Regular cardiac myocyte (primary cell): ENCODE results near the gene MAGEC1. TPM values are rescaled to one million over a fixed set of nuclear protein-coding genes. Genes with fewer than 3 reads are reported as not detected.

Source experiments
- total RNA-seq: library from RNA; depleted of rRNA; stranded (reverse); fragments of >200 nt; gene quantifications from 2 replicates; pipeline ENCODE4 v1.2.3, GENCODE V29; 2014

MAGEC1 gene, protein sequence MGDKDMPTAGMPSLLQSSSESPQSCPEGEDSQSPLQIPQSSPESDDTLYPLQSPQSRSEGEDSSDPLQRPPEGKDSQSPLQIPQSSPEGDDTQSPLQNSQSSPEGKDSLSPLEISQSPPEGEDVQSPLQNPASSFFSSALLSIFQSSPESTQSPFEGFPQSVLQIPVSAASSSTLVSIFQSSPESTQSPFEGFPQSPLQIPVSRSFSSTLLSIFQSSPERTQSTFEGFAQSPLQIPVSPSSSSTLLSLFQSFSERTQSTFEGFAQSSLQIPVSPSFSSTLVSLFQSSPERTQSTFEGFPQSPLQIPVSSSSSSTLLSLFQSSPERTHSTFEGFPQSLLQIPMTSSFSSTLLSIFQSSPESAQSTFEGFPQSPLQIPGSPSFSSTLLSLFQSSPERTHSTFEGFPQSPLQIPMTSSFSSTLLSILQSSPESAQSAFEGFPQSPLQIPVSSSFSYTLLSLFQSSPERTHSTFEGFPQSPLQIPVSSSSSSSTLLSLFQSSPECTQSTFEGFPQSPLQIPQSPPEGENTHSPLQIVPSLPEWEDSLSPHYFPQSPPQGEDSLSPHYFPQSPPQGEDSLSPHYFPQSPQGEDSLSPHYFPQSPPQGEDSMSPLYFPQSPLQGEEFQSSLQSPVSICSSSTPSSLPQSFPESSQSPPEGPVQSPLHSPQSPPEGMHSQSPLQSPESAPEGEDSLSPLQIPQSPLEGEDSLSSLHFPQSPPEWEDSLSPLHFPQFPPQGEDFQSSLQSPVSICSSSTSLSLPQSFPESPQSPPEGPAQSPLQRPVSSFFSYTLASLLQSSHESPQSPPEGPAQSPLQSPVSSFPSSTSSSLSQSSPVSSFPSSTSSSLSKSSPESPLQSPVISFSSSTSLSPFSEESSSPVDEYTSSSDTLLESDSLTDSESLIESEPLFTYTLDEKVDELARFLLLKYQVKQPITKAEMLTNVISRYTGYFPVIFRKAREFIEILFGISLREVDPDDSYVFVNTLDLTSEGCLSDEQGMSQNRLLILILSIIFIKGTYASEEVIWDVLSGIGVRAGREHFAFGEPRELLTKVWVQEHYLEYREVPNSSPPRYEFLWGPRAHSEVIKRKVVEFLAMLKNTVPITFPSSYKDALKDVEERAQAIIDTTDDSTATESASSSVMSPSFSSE
- total RNA-seq, result not detected in 2 replicates

DNA sequence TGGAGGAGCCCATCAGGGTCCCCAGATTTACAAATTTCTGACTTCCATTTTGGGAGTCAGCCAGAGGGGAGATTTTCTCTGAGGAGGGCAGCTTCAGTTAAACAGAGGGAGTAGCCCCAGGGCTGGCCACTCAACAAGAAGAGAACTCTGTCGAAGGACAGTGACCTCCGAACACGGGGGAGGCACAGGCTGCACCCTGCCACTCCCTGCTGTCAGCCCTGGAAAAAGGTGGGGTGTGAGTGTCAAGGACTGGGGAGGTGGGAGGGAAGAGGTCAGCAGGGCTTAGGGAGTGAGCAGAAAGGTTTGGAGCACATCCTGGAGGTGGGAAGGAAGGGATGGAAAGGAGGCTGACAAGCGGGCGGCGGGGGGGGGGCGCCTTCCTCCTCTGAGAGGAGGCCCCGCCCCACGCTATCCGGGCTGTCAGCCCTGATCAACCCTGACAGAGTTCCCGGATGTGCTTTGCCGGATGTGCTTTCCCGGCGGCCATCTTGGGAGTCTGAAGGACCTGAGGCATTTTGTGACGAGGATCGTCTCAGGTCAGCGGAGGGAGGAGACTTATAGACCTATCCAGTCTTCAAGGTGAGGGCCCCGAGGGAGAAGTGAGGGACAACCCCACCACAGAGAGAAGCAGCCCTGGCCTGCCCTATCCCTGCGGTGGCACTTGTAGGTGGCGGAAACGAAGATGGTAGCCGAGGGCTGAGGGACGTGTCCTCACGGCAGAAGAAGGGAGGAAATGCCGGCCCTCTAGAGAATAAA is at the start of gene MAGEC1:
Gene MAGEC1, plus strand, starts transcription at position 495 of the 756 bp plus-strand sequence. CDS start 1,179 bp downstream, outside the sequence.

Other genes with a start within 250 kb of the MAGEC1 start
- gene SPANXD, start 205.2 kb upstream of the MAGEC1 start, total RNA-seq, result not detected in 2 replicates
- not detected in 2 replicates for gene MAGEC3, start 65.6 kb upstream of the MAGEC1 start, total RNA-seq